ENCODE measurements around the gene RBKS.

DNA sequence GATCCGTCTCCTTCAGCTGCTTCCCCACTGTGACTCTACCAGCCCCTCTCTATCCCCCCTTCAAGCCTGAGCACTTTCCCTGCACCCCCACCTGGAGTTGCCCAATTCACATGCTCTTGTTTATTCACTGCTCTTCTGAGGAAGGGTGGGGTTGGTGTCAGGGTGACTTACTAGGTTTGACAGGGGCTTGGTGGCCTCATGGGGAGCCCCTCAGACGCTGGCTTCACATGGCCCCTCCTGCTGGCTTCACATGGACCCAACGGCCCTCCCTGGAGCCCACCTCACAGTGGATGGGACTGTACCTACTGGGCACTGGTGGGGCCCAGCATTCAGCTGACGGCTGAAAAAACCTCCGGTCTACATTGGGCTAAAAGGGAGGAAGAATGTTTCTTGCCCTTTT, 135.4 kb downstream of the RBKS start:
- TF ChIP-seq EZH2 (IDR thresholded peaks at IDR 0.05; ENCODE audit: low read length), result no peak
- TF ChIP-seq, protein P1, sequence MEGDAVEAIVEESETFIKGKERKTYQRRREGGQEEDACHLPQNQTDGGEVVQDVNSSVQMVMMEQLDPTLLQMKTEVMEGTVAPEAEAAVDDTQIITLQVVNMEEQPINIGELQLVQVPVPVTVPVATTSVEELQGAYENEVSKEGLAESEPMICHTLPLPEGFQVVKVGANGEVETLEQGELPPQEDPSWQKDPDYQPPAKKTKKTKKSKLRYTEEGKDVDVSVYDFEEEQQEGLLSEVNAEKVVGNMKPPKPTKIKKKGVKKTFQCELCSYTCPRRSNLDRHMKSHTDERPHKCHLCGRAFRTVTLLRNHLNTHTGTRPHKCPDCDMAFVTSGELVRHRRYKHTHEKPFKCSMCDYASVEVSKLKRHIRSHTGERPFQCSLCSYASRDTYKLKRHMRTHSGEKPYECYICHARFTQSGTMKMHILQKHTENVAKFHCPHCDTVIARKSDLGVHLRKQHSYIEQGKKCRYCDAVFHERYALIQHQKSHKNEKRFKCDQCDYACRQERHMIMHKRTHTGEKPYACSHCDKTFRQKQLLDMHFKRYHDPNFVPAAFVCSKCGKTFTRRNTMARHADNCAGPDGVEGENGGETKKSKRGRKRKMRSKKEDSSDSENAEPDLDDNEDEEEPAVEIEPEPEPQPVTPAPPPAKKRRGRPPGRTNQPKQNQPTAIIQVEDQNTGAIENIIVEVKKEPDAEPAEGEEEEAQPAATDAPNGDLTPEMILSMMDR (optimal IDR thresholded peaks at IDR 0.05 in 1 of 3, IDR thresholded peaks at IDR 0.05 in 1 of 3, conservative IDR thresholded peaks at IDR 0.05 in 1 of 3; ENCODE audit: extremely low read depth in 1 of 3, insufficient read depth in 2 of 3, low read length in 3 of 3), result no peak

Measured in keratinocyte (primary cell).